A549 (cell line): ENCODE measurements around the gene GPR176. TPM values are rescaled to one million over a fixed set of nuclear protein-coding genes. Genes with fewer than 3 reads are reported as not detected.

Source experiments
- ATAC-seq, 2 experiments: fragments of 200-7000 bp in 1 of 2; fragments of >200 bp in 1 of 2; cut with Nextera tagmentation in 1 of 2; cut with Tn5 transposase in 1 of 2; 3 replicates each; pipeline versions ENCODE4 v1.8.0 to v1.9.1; 2018 to 2020; ENCODE audit warnings: mild to moderate bottlenecking in 1 of 2, moderate library complexity in 1 of 2
- CTCF ChIA-PET: fragments of 300-600 bp; sonication (Branson Sonifier 250); formaldehyde crosslinking; extraction: SDS; loops from one replicate; lab custom pipeline; 2021; ENCODE audit warnings: antibody characterized with exemption, inconsistent platforms; lab: Yijun Ruan, JAX
- POLR2A ChIA-PET: fragments of 350-600 bp; formaldehyde crosslinking; extraction: SDS; loops from one replicate; lab custom pipeline; 2021; ENCODE audit warnings: antibody characterized with exemption, inconsistent platforms; lab: Yijun Ruan, JAX
- DNase-seq, 2 experiments: peaks; one replicate each; pipeline versions ENCODE4 v3.0.0 to v3.0.0-alpha.2; 2011 to 2016; ENCODE audit warnings: low read depth in 1 of 2, low spot score in 1 of 2
- FAIRE-seq: peaks from 2 replicates; lab custom pipeline; 2011; peaks lifted over from hg19 to GRCh38; lab: Jason Lieb, UNC
- H3K27ac ChIP-seq, 2 experiments: fragments of >200 bp; sonication (Bioruptor Twin); formaldehyde crosslinking; 3 replicates each; pipeline ENCODE4 v1.5.1; 2016 to 2017
- H3K4me1 ChIP-seq: fragments of >200 bp; sonication (Bioruptor Twin); formaldehyde crosslinking; 3 replicates; pipeline ENCODE4 v1.6.1; 2016
- H3K4me2 ChIP-seq: fragments of >200 bp; sonication (Bioruptor Twin); formaldehyde crosslinking; 3 replicates; pipeline ENCODE4 v1.6.1; 2016
- H3K4me3 ChIP-seq: fragments of >200 bp; sonication (Bioruptor Twin); formaldehyde crosslinking; 3 replicates; pipeline ENCODE4 v1.5.1; 2016
- H3K9me3 ChIP-seq: fragments of >200 bp; sonication (Bioruptor Twin); formaldehyde crosslinking; 3 replicates; pipeline ENCODE4 v1.6.1; 2016
- BHLHE40 ChIP-seq: IDR thresholded peaks from 2 replicates; pipeline ENCODE4 v1.6.1; 2012; ENCODE audit warnings: low read depth, low read length, inconsistent platforms
- CEBPB ChIP-seq, 2 experiments: fragments of >200 bp in 1 of 2; sonication (Bioruptor Twin) in 1 of 2; formaldehyde crosslinking in 1 of 2; IDR thresholded peaks; 2 replicates each; pipeline ENCODE4 v1.6.1; 2012 to 2016
- CHD2 ChIP-seq: fragments of 150-350 bp; IDR thresholded peaks from 2 replicates; pipeline ENCODE4 v1.6.1; 2014; ENCODE audit warnings: low read length; ENCODE audit not compliant: partially characterized antibody
- CHD4 ChIP-seq: fragments of 200-600 bp; sonication (generic); IDR thresholded peaks from 2 replicates; pipeline ENCODE4 v1.6.1; 2016; ENCODE audit warnings: antibody characterized with exemption, mild to moderate bottlenecking, borderline replicate concordance
- EP300 ChIP-seq, 2 experiments: fragments of >200 bp; sonication (Bioruptor Twin); formaldehyde crosslinking; IDR thresholded peaks; 2 replicates in 1 of 2; 3 replicates in 1 of 2; pipeline ENCODE4 v1.6.1; 2016 to 2017
- ESRRA ChIP-seq: fragments of 150-350 bp; IDR thresholded peaks from 2 replicates; pipeline ENCODE4 v1.6.1; 2014; ENCODE audit warnings: mild to moderate bottlenecking, low read length, borderline replicate concordance
- FOSL2 ChIP-seq, 2 experiments: fragments of 450-650 bp in 1 of 2; fragments of >200 bp in 1 of 2; sonication (Bioruptor Twin) in 1 of 2; formaldehyde crosslinking; IDR thresholded peaks; 2 replicates each; pipeline versions ENCODE4 v1.5.0 to v1.6.1; 2016 to 2020; ENCODE audit warnings: mild to moderate bottlenecking in 1 of 2, moderate library complexity in 1 of 2
- FOXS1 ChIP-seq: fragments of 250-450 bp; sonication (Bioruptor Pico); IDR thresholded peaks from 2 replicates; pipeline ENCODE4 v1.5.0; 2020; ENCODE audit warnings: mild to moderate bottlenecking, moderate library complexity
- GATA3 ChIP-seq: IDR thresholded peaks from 2 replicates; pipeline ENCODE4 v1.6.1; 2012; ENCODE audit warnings: borderline replicate concordance
- HEYL ChIP-seq: fragments of 250-450 bp; sonication (Bioruptor Pico); IDR thresholded peaks from 2 replicates; pipeline ENCODE4 v1.8.0; 2021; ENCODE audit warnings: mild to moderate bottlenecking, moderate library complexity
- HOXB13 ChIP-seq: fragments of 250-450 bp; sonication (Bioruptor Pico); IDR thresholded peaks from 2 replicates; pipeline ENCODE4 v1.5.0; 2020; ENCODE audit warnings: low read depth, mild to moderate bottlenecking, moderate library complexity
- JUNB ChIP-seq: fragments of >200 bp; sonication (Bioruptor Twin); formaldehyde crosslinking; IDR thresholded peaks from 2 replicates; pipeline ENCODE4 v1.6.1; 2016
- KDM1A ChIP-seq: fragments of 200-600 bp; sonication (generic); IDR thresholded peaks from 2 replicates; pipeline ENCODE4 v1.6.1; 2016; ENCODE audit warnings: low read depth, mild to moderate bottlenecking
- KDM5A ChIP-seq: fragments of 200-600 bp; sonication (generic); IDR thresholded peaks from 2 replicates; pipeline ENCODE4 v1.6.1; 2016; ENCODE audit warnings: antibody characterized with exemption, mild to moderate bottlenecking
- MAFK ChIP-seq: fragments of 450-650 bp; IDR thresholded peaks from 2 replicates; pipeline ENCODE4 v1.6.1; 2014; ENCODE audit not compliant: partially characterized antibody
- MAX ChIP-seq: IDR thresholded peaks from 2 replicates; pipeline ENCODE4 v1.6.1; 2012
- MAZ ChIP-seq: fragments of 150-350 bp; IDR thresholded peaks from 2 replicates; pipeline ENCODE4 v1.6.1; 2014; ENCODE audit warnings: antibody characterized with exemption, low read depth, low read length, borderline replicate concordance
- MYC ChIP-seq: IDR thresholded peaks from 2 replicates; pipeline ENCODE4 v1.6.1; 2012; ENCODE audit warnings: mild to moderate bottlenecking, inconsistent platforms, low read length, improper control_type of control experiment, borderline replicate concordance
- NFE2L2 ChIP-seq: fragments of 150-350 bp; conservative IDR thresholded peaks from 2 replicates; pipeline ENCODE4 v1.6.1; 2014; ENCODE audit warnings: low read length
- NR3C1 ChIP-seq: fragments of >200 bp; sonication (Bioruptor Twin); formaldehyde crosslinking; IDR thresholded peaks from 3 replicates; pipeline ENCODE4 v1.6.1; 2017
- PBX3 ChIP-seq: IDR thresholded peaks from 2 replicates; pipeline ENCODE4 v1.6.1; 2012
- PHF8 ChIP-seq: fragments of 200-600 bp; sonication (generic); IDR thresholded peaks from 2 replicates; pipeline ENCODE4 v1.6.1; 2016; ENCODE audit warnings: low read depth, mild to moderate bottlenecking, antibody characterized with exemption, moderate library complexity, borderline replicate concordance
- POLR2A ChIP-seq: IDR thresholded peaks from 2 replicates; pipeline ENCODE4 v1.6.1; 2012; ENCODE audit warnings: mild to moderate bottlenecking, low read length
- RAD21 ChIP-seq, 2 experiments: fragments of >200 bp in 1 of 2; sonication (Bioruptor Twin) in 1 of 2; formaldehyde crosslinking in 1 of 2; IDR thresholded peaks in 1 of 2; conservative IDR thresholded peaks in 1 of 2; 2 replicates in 1 of 2; 3 replicates in 1 of 2; pipeline ENCODE4 v1.6.1; 2012 to 2018; ENCODE audit warnings: inconsistent platforms in 1 of 2
- RCOR1 ChIP-seq: fragments of 150-350 bp; IDR thresholded peaks from 2 replicates; pipeline ENCODE4 v1.6.1; 2014; ENCODE audit warnings: antibody characterized with exemption, low read length, low read depth
- SREBF2 ChIP-seq: fragments of 450-650 bp; IDR thresholded peaks from 2 replicates; pipeline ENCODE4 v1.6.1; 2014; ENCODE audit warnings: mild to moderate bottlenecking, moderate library complexity
- TFCP2L1 ChIP-seq: fragments of 250-450 bp; sonication (Bioruptor Pico); IDR thresholded peaks from 2 replicates; pipeline ENCODE4 v1.5.0; 2021; ENCODE audit warnings: mild to moderate bottlenecking
- ZC3H11A ChIP-seq: fragments of 450-650 bp; IDR thresholded peaks from 2 replicates; pipeline ENCODE4 v1.6.1; 2014; ENCODE audit warnings: antibody characterized with exemption, mild to moderate bottlenecking
- ZFP36 ChIP-seq: fragments of 450-650 bp; IDR thresholded peaks from 2 replicates; pipeline ENCODE4 v1.6.1; 2014; ENCODE audit warnings: borderline replicate concordance; ENCODE audit not compliant: partially characterized antibody
- WGBS: methylation state at CpG from one replicate; pipeline ENCODE4 v1.1.6; 2017; ENCODE audit errors: missing lambda C conversion rate; 5-methylcytosine and 5-hydroxymethylcytosine counted together
- polyA plus RNA-seq, 4 experiments: library from polyadenylated mRNA; depleted of rRNA in 3 of 4; stranded (reverse); fragments of >200 nt; fragmentation: RNase III in 1 of 4; extraction: RNeasy Plus Mini Kit Qiagen cat#74134 plus additional on column Dnase treatment in 1 of 4; gene quantifications; 2 replicates in 3 of 4; 3 replicates in 1 of 4; pipeline ENCODE4 v1.2.3, GENCODE V29; 2011 to 2017
- TF ChIP-seq, protein P1 (sequence below): fragments of 250-450 bp; sonication (Bioruptor Pico); IDR thresholded peaks from 2 replicates; pipeline ENCODE4 v1.5.0; 2021; ENCODE audit warnings: mild to moderate bottlenecking, moderate library complexity, borderline replicate concordance
- TF ChIP-seq, protein P2 (sequence below): fragments of 150-350 bp; IDR thresholded peaks from 2 replicates; pipeline ENCODE4 v1.6.1; 2014; ENCODE audit warnings: low read depth, mild to moderate bottlenecking, low read length
- TF ChIP-seq, protein P3 (sequence below): IDR thresholded peaks from 2 replicates; pipeline ENCODE4 v1.6.1; 2012; ENCODE audit warnings: low read depth, borderline replicate concordance

The GPR176 gene
- polyA plus RNA-seq, 2 of the 4 experiments (the other 2 are of a cell fraction): 1.5 to 8.1 TPM

- TF ChIP-seq PHF8: peak; percentile 57
- TF ChIP-seq, protein P1, sequence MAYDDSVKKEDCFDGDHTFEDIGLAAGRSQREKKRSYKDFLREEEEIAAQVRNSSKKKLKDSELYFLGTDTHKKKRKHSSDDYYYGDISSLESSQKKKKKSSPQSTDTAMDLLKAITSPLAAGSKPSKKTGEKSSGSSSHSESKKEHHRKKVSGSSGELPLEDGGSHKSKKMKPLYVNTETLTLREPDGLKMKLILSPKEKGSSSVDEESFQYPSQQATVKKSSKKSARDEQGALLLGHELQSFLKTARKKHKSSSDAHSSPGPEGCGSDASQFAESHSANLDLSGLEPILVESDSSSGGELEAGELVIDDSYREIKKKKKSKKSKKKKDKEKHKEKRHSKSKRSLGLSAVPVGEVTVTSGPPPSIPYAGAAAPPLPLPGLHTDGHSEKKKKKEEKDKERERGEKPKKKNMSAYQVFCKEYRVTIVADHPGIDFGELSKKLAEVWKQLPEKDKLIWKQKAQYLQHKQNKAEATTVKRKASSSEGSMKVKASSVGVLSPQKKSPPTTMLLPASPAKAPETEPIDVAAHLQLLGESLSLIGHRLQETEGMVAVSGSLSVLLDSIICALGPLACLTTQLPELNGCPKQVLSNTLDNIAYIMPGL: no peak
- TF ChIP-seq GATA3: peak; percentile 65
- no peak for TF ChIP-seq FOSL2 (IDR thresholded peaks at IDR 0.05)
- no peak for TF ChIP-seq FOSL2 (CRISPR knock-in tag; IDR thresholded peaks at IDR 0.05)
- TF ChIP-seq HEYL: no peak
- no peak for TF ChIP-seq ZC3H11A
- no peak for TF ChIP-seq RAD21 (conservative IDR thresholded peaks at IDR 0.05 in 1 of 2, IDR thresholded peaks at IDR 0.05 in 1 of 2)
- TF ChIP-seq POLR2A: peak; percentile 59
- TF ChIP-seq EP300 (IDR thresholded peaks at IDR 0.05): no peak
- no peak for TF ChIP-seq ZFP36
- no peak for TF ChIP-seq NR3C1
- no peak for TF ChIP-seq TFCP2L1 (CRISPR knock-in tag)
- TF ChIP-seq, protein P2, sequence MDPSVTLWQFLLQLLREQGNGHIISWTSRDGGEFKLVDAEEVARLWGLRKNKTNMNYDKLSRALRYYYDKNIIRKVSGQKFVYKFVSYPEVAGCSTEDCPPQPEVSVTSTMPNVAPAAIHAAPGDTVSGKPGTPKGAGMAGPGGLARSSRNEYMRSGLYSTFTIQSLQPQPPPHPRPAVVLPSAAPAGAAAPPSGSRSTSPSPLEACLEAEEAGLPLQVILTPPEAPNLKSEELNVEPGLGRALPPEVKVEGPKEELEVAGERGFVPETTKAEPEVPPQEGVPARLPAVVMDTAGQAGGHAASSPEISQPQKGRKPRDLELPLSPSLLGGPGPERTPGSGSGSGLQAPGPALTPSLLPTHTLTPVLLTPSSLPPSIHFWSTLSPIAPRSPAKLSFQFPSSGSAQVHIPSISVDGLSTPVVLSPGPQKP: no peak
- no peak for TF ChIP-seq ESRRA
- TF ChIP-seq NFE2L2: no peak
- no peak for TF ChIP-seq SREBF2
- no peak for TF ChIP-seq JUNB
- peak; percentile 97 for TF ChIP-seq CHD2
- TF ChIP-seq FOXS1 (CRISPR knock-in tag): no peak
- no peak for TF ChIP-seq CHD4
- TF ChIP-seq MAZ: no peak
- no peak for TF ChIP-seq RCOR1
- no peak for TF ChIP-seq MAFK
- TF ChIP-seq MAX: peak; percentile 34; the same call in 1 of the 2 replicates
- TF ChIP-seq KDM5A: no peak
- TF ChIP-seq MYC: no peak
Observed at GRCh38 chr15:39782441-39783138, 137.5 kb downstream of the GPR176 start, which contains the start of gene FSIP1 (continued).

GRCh38 chr15:39781967-39782302 lies 138.1 kb downstream of the GPR176 start:
- FAIRE-seq: no peak
- WGBS: 68% methylated on average over 2 of the region's 2 CpGs
- ChIA-PET POLR2A (interaction anchor here (0.8 to 1.3 kb wide), 3 partner anchors 10 to 152 kb away, joined by 3 to 9 read pairs (median 4); partner anchors contain the start of gene EIF2AK4), CTCF (interaction anchor here (0.6 to 0.8 kb wide), 2 partner anchors 90 to 201 kb away, joined by 3 read pairs; partner anchors contain the start of gene THBS1)
- peak overlapping the region; percentile 76 for H3K4me3 ChIP-seq
- H3K4me1 ChIP-seq: peaks cover 15% of the 10 kb centered on the region; the same call in 2 of the 3 replicates
- TF ChIP-seq CEBPB (IDR thresholded peaks at IDR 0.05): no peak
- TF ChIP-seq, protein P3, sequence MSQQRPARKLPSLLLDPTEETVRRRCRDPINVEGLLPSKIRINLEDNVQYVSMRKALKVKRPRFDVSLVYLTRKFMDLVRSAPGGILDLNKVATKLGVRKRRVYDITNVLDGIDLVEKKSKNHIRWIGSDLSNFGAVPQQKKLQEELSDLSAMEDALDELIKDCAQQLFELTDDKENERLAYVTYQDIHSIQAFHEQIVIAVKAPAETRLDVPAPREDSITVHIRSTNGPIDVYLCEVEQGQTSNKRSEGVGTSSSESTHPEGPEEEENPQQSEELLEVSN: no peak
- no peak for TF ChIP-seq PBX3
- TF ChIP-seq RAD21 (conservative IDR thresholded peaks at IDR 0.05 in 1 of 2, IDR thresholded peaks at IDR 0.05 in 1 of 2): no peak
- no peak for TF ChIP-seq PHF8
- TF ChIP-seq POLR2A: no peak
- TF ChIP-seq FOSL2 (IDR thresholded peaks at IDR 0.05): no peak
- no peak for TF ChIP-seq FOSL2 (CRISPR knock-in tag; IDR thresholded peaks at IDR 0.05)
- no peak for TF ChIP-seq TFCP2L1 (CRISPR knock-in tag)
- TF ChIP-seq, protein P1: no peak
- TF ChIP-seq BHLHE40: no peak
- no peak for TF ChIP-seq CHD2
- no peak for TF ChIP-seq MAFK
- no peak for TF ChIP-seq KDM1A
- TF ChIP-seq HOXB13 (CRISPR knock-in tag): no peak
- DNase-seq: no peak
- ATAC-seq: no peak
- H3K9me3 ChIP-seq: peaks cover 4% of the 10 kb centered on the region; the same call in 1 of the 3 replicates
- peak overlapping the region in 1 of 2 experiments; percentile 67; a peak in 3 of 6 replicates for H3K27ac ChIP-seq
- H3K4me2 ChIP-seq: peak overlapping the region; percentile 68
